Erythroblast (primary cell): ENCODE measurements around the gene EPB41L2.

Source experiments
- GATA1 ChIP-seq: IDR thresholded peaks from 2 replicates; pipeline ENCODE4 v1.6.1; 2011; ENCODE audit warnings: low read depth, mild to moderate bottlenecking, control low read depth, low read length, moderate library complexity
- POLR2A ChIP-seq: IDR thresholded peaks from 2 replicates; pipeline ENCODE4 v1.6.1; 2011; ENCODE audit warnings: mild to moderate bottlenecking, low read length

DNA sequence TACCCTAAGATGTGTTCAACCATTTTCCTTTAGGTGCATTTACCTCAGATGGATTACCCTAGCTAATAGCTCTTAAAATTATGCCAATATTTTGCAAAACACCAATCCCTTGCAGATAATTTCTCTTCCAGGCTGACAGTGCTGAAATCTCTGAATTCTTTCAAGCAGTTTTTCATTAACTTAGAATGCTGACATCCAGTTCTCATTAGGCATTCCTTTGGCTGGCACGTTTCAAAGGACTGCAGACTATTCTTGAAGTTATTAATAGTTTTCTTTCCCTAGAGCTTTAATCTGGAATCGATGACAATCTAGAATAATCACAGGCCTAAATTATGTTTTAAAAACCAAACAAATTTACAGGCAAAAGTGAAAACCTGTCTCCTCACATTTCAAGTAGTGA lies 167.5 kb downstream of the EPB41L2 start:
- TF ChIP-seq POLR2A: no peak
- TF ChIP-seq GATA1: no peak
